Hematopoietic multipotent progenitor cell treated with erythropoietin and hydrocortisone succinate and interleukin-3 and kit ligand, for 4 days (in vitro differentiated cells): ENCODE measurements around the gene SLC35A3.
"Not testable (repeated sequence)": the region's sequence is repeated elsewhere in the genome, so short reads cannot be mapped to it uniquely, and the experiment has no call there.

ENCODE experiments used
- DNase-seq: peaks from one replicate; pipeline ENCODE4 v3.0.0-alpha.2; 2015

The SLC35A3 gene

DNA sequence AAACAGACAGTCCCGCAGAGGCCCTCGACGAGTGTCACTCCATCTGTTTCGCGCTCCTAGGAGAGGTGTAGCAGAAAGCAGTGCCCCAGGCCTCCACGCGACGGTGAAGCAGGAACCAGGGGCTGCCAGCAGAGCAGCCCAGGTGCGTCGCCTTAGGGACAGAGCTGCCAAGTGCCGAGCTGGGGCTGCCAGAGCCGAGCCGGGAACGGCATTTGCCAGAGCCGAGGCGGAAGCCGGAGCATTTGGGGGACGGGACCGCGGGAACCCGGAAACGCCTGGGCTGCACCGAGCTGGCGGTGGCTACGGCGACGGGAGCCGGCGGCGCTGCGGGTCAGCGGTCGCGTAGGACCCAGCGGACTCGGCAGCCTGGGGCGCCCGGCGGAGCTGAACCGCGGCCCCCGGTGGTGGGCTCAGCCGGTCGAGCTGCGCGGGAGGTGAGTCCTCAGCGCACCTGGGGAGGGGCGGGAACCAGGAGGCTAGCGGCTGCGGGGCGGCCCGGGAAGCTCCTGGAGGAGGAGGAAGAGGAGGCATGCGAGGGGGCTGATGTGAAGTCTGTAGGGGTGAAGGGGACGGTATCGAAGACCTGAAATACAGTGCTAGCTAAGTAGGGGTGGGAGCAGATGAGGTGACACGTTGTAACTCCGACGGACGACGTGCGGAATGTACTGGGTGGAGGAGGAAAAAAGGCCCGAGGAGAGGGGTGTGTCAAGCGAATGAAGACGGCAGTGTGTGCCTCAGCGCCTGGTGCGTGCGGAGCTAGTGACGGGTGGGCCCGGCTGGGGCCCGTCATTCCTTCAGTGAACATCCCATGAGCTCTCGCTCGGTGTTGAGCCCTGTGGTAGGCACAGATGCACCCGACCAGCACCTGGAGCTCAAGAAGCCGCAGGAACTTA is at the start of gene SLC35A3:
TSS of gene SLC35A3 (plus strand) at position 268 of the 893 bp plus-strand sequence. CDS start 23,559 bp downstream, outside the sequence.
- DNase-seq: peak; percentile 91

DNA sequence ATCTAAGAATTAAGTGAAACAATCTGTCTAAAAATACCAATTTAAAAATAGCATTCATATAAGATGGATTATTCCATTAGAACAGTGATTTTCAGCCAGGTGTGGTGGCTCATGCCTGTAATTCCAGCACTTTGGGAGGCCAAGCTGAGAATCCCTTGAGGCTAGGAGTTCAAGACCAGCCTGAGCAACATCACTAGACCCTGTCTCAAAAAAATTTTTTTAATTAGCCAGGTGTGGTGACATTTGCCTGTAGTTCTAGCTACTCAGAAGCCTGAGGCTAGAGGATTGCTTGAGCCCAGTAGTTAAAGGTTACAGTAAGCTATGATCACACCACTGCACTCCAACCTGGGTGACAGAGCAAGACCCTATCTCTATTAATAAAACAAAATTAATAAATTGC is 35.0 kb upstream of the SLC35A3 start:
- no peak for DNase-seq

DNA sequence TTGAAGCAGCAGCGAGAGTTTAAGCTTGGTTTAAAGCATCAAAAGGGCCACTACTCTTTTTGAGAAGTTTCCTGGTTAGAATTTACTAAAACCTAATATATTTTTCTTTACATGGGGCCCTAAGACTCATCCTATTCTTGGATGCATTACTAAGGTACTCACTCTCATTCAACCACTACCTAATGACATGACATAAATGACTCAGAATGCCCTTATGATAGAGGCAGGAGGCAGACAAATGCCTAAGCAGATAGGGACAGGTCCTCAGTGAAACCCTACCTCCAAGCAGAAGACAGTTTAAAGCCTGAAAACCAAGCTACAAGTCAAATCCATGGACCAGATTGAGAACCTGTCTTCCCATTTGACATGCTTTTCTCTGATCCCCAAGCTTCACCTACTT is 34.3 kb upstream of the SLC35A3 start:
- no peak for DNase-seq

DNA sequence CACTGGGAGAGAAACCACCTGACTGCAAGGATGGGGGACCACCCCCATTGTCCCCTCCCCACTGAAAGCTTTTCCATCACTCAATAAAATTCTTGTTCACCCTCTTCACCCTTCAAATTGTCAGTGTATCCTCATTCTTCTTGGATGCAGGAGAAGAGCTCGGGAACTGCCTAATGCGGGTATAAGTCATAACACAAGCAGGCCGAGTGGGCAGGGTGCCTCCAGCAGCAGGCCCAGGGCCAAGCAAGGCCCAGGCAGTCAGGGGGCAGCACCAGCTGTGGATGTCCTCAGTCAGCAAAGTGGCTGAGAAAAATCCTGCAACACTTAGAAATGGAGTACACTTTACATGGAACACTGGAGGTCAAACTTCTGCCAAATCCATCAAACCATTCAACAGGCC is 33.7 kb upstream of the SLC35A3 start:
- no peak for DNase-seq

DNA sequence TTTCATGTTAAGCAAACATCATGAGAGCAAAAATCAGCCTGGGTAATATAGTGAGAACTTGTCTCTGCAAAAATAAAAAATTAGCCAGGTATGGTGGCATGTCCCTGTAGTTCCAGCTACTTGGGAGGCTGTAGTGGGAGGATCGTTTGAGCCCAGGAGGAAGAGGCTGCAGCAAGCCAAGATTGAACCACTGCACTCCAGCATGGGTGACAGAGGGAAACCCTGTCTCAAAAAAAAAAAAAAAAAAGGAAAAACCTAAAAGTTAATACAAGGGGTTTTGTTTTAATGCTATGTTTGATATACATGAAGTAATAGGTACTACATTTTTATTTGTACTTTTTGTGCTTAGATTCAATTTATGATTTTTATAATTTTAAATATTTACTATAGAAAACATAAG is 27.1 kb upstream of the SLC35A3 start:
- no peak for DNase-seq

DNA sequence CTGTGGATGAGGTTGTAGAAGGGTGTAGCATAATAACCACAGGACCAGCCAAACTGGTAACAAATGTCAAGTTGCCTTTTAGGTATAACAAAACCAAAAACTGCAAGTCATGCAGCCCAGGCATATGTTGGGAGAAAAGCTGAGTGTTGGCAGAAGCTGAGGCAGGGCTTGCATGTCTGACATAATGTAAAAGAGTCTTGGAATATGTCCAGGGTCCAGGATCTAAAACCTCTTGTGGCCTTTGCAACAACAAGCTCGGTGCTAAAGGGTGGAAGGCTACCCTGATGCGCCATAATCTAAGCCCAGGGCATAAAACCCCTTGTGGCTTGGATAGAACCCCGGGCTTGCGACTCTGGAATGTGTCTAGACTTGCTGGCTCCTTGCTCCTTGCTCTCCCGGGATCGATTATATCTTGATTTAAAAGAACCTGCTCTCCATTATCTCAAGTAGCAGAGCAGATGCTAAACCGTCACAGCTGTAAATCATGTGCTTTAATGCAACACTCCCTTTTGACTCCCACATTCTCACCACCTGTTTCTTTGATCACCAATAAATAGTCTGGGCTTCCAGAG is 26.5 kb upstream of the SLC35A3 start:
- DNase-seq: peak; percentile 65

DNA sequence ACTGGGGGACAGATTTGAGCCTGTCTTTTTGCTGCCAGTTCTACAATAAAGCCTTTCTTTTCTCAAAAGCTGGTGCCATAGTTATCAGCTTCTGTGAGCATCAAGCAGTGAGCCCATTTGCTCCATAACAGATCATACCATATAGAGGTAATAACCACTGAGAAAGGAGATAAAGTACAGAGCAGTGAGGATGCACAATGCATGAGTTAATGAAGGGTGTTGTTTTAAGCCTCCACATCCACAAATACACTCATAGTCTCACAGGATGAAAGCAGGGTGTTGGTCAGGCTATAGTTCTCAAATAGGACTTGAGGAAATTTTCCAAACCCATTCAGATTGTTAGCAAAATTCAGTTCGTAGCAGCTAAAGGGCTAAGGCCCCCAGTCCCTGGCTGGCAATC is 25.6 kb upstream of the SLC35A3 start:
- DNase-seq: no peak

DNA sequence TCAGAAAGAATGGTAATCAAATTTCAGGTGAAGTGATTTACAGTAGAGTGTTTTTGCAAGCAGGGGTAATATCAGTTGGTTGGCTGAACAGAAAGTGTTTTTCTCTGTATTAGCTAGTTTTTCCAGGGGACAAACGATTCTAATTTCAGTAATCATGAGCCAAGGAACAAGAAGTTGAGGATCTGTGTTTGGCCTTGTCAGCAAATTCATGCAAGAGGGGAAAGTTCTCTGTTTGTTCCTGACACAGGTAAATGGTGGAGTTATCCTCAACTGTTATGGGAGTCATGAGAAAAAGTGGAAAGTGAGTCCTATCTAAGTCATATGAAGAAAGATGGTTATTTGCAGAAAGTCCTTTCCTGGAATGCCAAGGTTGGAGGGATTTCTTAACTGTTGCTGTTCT is 24.6 kb upstream of the SLC35A3 start:
- DNase-seq: no peak

DNA sequence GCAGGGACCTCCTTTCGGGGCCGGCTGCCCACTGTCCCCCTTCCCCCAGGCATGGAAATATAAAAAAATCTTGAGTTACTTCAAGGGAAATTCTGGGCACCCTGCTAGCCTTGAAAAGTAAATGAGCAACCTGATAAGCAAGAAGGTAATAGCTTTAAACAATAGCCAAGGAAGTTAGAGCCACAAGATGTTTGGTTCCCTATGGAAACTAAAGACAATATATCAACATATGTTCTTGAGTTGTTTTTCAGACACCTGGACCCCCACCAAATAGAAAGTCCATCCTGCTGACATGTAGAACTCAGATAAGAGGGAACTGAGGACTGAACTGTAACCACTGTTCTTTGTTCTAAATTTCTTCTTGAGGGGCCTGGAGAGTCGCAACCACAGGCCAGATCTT is 19.3 kb upstream of the SLC35A3 start:
- no peak for DNase-seq

DNA sequence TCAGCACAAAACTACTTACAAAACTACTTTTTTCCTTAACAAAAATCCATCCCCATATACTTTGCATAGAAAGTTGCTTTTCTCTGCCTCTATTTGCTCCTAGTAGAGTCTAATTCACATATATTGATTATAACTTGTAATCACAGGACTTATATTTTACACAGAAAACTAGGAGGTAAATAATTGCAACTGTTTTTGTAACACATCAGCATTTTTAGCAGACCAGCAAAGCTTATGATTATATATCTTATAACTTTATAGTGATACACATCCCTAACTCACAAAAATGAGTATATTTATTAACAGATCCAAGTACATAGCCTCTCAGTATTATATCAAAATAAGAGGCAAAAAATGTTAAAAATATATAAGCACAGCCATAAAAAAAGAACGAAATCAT is 17.3 kb upstream of the SLC35A3 start:
- no peak for DNase-seq

DNA sequence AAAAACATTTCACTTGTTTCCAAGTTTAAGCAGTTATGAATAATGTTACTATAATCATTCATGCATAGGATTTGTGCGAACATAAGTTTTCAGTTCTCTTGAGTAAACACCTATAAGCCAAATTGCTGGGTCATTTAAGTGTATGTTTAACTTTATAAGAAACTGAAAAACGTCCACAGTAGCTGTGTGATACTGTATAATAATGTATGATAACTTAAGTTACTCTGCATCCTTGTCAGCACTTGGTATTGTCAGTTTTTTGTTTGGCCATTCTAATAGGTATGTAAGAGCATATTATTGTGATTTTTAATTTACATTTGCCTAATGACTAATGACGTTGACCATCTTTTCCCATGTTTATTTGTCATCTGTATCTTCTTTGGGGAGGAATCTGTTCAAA is 14.4 kb upstream of the SLC35A3 start:
- DNase-seq: no peak

DNA sequence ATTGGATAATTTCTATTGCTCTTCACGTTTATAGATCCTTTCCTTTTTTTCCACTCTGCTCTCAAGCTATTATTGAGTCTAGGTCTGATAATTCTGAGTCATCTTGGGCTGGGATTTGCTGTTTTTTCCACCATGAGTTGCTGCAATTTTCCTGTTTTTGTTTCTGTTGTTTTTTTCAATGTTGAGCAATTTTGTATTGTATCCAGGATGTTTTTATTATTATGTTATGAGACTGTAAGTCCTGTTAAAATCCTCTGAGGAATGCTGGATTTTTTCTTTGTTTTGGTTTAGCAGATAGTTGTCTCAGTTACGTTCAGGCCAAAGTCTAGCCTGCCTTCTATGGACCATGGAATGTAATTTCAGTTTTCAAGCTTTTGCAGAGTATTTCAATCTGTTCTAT is 13.0 kb upstream of the SLC35A3 start:
- no peak for DNase-seq

DNA sequence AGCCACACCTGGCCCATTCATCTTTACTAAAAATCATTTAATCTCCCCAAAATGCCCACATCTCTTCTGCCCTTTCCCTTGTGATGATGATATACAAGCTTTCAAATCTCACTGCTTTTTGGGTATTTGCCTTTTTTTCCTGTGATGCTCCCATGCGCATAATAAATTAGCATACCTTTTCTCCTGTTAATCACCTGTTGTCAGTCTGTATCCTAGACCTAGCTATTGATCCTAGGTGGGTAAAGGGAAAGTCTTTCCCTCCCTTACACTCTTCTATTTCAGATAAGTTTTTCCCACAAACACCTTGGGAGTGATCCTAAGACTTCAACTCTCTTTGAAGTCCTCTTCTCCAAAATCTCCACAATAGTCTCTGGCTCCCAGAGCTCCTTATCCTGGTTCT is 12.0 kb upstream of the SLC35A3 start:
- DNase-seq: no peak

DNA sequence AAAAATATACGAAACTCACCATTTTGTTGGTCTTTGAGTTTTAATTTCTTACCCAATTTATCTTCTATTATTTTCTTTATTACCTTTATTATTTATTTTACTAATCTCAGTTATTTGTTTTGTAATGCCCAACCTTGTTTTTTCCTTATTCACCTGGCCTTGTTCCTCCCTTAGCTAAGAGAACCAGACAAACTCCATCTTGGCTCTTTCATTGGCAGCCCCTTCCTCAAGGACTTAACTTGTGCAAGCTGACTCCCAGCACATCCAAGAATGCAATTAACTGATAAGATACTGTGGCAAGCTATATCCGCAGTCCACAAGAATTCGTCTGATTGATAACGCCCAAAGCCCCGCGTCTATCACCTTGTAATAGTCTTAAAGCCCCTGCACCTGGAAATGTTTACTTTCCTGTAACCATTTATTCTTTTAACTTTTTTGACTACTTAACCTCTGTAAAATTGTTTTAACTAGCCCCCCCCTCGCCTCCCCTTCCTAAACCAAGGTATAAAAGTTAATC is 10.5 kb upstream of the SLC35A3 start:
- not testable (repeated sequence) for DNase-seq

DNA sequence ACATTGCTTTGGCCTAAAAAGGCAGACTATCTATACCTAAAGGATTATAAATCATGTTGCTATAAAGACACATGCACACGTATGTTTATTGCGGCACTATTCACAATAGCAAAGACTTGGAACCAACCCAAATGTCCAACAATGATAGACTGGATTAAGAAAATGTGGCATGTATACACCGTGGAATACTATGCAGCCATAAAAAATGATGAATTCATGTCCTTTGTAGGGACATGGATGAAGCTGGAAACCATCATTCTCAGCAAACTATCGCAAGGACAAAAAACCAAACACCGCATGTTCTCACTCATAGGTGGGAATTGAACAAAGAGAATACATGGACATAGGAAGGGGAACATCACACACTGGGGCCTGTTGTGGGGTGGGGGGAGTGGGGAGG is 9.5 kb upstream of the SLC35A3 start:
- not testable (repeated sequence) for DNase-seq

DNA sequence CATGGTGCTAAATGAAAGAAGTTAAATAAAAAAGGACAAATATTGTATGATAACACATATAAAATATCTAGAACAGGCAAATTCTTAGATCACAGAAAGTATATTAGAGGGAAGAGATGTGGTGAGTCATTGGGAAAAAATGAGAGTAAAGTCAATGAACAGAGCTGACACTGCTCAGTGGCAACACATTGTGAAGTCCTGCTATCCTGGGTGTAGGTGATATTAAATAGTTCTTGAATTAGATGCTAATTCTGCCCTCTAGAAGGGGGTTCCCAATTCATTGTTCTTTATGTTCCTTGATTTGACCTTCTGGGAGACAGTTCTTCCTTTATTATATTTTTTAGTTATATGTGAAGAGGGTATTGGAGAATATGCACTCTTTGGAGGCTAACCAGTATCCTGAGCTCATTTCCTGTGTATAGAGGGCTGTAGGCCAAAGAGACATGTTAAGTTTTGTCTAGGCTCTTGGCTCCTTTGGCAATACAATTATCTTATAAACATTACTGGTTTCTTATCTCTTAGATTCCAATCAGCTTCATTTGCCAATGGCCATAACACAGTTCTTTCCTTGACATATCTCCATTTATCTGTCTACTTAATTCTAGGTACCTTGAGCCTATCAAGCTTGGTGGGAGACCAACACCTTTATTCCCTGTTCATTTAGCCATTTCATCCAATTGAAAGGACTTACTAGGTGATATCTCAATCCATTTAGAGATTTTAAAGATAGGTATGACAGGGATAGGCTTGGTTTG is 6.6 kb upstream of the SLC35A3 start:
- peak; percentile 40 for DNase-seq

DNA sequence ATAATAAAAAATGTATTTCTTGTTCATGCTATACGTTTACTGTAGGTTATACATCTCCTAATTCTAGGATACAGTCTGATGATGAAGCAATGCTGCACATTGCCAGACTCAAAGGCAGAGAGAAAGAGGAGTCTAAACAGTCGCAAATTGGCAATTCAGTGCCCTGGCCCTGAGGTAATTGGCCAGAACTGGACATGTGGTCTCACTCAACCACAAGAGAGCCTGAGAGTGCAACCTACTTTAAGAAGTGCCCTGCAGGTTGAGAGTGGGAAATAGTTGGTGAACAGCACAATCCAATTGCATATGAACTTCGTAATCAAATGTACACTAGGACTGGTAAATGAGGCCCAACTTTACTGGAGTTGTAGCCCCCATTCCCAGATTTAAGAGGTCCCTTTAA is 5.0 kb upstream of the SLC35A3 start:
- DNase-seq: no peak

DNA sequence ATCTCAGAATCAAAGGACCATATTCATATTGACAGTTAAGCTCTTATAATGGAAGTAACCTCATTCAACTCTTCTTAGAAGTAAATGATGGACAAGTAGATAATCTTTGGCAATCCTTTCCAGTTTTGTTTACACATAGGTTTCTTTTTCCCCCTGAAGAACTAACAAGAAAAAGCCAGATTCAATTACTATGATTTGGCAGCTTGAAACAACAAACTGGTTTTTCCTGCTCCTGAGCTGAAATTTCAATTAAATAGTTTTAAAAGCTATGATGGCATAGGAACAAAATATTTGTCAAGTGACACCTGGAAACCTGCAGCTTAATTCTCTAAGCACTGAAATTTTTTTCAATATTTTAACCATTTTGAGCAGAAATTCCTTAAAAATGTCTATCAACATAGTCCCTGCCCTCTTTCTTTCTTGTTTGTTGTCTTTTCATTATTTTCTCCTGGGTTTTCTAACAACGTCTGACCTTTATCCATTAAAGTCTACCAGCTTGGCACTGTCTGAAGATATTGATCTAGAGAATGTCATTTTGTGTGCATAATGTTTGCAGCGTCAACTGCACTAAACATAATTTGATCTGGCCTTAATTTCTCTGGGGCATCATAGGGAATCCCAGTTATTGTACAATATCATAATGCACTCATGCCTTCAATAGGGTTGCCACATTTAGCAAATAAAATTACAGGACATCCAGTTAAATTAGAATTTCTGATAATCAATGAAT is 4.0 kb upstream of the SLC35A3 start:
- no peak for DNase-seq

DNA sequence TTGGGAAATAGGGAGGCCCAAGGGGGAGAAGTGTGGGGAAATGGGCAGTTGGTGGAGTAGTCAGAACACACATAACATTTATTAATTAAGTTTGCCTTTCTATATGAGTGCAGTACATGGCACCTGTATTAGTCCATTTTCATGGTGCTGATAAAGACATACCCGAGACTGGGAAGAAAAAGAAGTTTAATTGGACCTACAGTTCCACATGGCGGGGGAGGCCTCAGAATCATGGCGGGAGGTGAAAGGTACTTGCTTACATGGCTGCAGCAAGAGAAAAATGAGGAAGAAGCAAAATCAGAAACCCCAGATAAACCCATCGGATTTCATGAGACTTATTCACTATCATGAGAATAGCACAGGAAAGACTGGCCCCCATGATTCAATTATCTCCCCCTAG is 1.6 kb upstream of the SLC35A3 start:
- DNase-seq: no peak

DNA sequence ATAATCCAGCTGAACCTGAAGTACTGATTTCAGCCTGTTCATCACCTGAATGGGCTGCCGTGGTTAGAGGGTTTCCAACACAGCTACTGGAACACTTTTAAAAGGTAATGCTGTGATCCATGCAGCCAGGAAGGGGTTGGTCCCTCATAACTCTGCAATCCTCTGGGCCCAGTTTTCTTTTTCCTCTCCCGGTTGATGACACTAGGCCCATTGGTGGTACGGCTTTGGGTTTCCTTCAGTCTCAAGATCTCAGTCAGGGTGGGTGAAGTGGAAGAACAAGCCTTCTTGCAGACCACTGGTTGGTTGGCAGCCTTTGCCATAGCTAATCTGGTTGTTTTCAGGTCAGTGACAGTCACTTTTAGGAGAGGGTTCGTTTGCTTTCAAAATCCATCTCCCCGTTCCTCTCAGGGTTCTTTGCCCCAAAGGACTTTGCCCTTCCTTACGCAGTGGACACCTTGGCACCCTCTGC is 502 bp upstream of the SLC35A3 start:
- no peak for DNase-seq

DNA sequence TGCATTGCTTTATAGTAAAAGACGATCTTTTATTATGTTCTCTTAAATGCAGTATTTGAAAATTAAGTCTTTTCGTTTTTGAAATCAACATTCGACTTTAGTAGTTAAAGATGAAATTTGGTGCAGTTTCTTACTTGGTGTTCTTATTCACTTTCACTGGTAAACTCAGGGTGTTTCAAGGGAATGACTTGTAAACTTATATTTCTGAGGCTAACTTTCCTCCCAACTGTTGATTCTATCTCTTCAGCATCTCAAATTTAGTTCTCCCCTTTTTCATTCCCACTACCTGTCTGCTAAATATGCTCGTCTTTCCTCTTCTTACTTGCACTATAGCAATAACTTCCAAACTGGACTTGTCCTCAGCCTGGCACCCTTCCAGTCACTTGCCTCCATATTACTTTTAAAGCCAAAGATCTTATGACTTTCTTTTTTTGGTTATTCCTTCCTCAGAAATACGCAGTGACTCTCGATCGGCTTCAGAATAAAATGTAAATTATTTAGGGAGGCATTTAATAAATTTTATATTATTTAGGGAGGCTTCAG is 988 bp downstream of the SLC35A3 start:
- peak; percentile 25 for DNase-seq

DNA sequence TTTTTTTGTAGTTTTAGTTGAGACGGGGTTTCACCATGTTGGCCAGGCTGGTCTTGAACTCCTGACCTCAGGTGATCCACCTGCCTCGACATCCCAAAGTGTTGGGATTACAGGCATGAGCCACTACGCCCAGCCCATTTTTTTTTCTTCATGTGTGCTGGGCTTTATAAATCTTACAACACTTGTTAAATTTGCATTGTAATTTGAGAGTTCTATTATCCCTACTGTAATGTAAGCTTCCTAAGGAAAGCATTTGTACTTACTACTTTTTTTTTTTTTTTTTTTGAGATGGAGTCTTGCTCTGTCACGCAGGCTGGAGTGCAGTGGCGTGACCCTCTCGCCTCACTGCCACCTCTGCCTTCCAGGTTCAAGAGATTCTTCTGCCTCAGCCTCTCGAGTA is 2.3 kb downstream of the SLC35A3 start:
- DNase-seq: not testable (repeated sequence)

DNA sequence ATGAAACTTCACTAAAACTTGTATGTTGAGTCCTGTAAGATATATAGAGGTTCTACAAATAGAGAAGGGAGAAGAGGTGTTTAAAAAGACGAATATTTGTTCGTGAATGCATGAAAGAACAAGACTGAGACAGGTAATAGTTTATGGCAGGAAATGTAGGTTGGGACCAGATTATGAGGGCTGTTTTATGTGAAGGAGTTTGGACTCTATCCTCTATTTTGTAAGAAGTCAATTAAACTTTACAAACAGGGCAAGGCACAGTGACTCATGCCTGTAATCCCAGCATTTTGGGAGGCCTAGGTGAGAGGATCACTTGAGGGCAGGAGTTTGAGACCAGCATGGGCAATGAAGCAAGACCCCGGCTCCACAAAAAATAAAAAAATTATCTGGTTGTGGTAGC is 5.7 kb downstream of the SLC35A3 start:
- no peak for DNase-seq
